ENCODE results near the gene FADS1. TPM values are rescaled to one million over a fixed set of nuclear protein-coding genes. Genes with fewer than 3 reads are reported as not detected.

Gene FADS1
- 179 to 276 TPM (median 220 TPM) in 5 replicates for total RNA-seq (2022; extraction: Qiagen RNA extraction)

GRCh38 chr11:61816736-61817455 is at the start of gene FADS1:
Gene FADS1, minus strand, starts transcription at chr11:61817003. Its CDS starts 74 bp downstream, at chr11:61816929.

GRCh38 chr11:61827571-61828378 is 11.0 kb upstream of the FADS1 start, which contains the start of gene FADS2:
Gene FADS2, plus strand, starts transcription at chr11:61828300. Its CDS starts 91 bp downstream, at chr11:61828391.

GRCh38 chr11:61792310-61793082 is 24.3 kb downstream of the FADS1 start, which contains the start of the genes FEN1 and TMEM258:
Gene FEN1, plus strand, starts transcription at chr11:61792911. Its CDS starts 2,451 bp downstream, at chr11:61795362.
Gene TMEM258, minus strand, starts transcription at chr11:61792599. Its CDS starts 41 bp downstream, at chr11:61792558.

GRCh38 chr11:61752117-61752924 is 64.5 kb downstream of the FADS1 start, which contains the start of gene MYRF:
Gene MYRF, plus strand, starts transcription at chr11:61752636. Its CDS starts 109 bp downstream, at chr11:61752745.

Other genes starting within 250 kb of the FADS1 start
- gene SYT7, start 235.9 kb downstream of the FADS1 start, total RNA-seq (2022; extraction: Qiagen RNA extraction): 1.0 to 1.7 TPM (median 1.5 TPM) in 5 replicates
- gene DAGLA, start 136.6 kb downstream of the FADS1 start, total RNA-seq (2022; extraction: Qiagen RNA extraction): 4.6 to 8.6 TPM (median 7.7 TPM) in 5 replicates
- gene MYRF, start 64.4 kb downstream of the FADS1 start, total RNA-seq (2022; extraction: Qiagen RNA extraction): 12.7 to 21.6 TPM (median 18.9 TPM) in 5 replicates
- 170 to 298 TPM (median 191 TPM) in 5 replicates for gene TMEM258, start 24.4 kb downstream of the FADS1 start, total RNA-seq (2022; extraction: Qiagen RNA extraction)
- gene FEN1, start 24.1 kb downstream of the FADS1 start, total RNA-seq (2022; extraction: Qiagen RNA extraction): 91.0 to 106 TPM (median 96.1 TPM) in 5 replicates
- 329 to 455 TPM (median 388 TPM) in 5 replicates for gene FADS2, start 11.3 kb upstream of the FADS1 start, total RNA-seq (2022; extraction: Qiagen RNA extraction)
- 55.7 to 91.5 TPM (median 78.5 TPM) in 5 replicates for gene FADS3, start 74.5 kb upstream of the FADS1 start, total RNA-seq (2022; extraction: Qiagen RNA extraction)
- 17.7 to 26.3 TPM (median 21.6 TPM) in 5 replicates for gene RAB3IL1, start 100.6 kb upstream of the FADS1 start, total RNA-seq (2022; extraction: Qiagen RNA extraction)
- gene BEST1, start 133.3 kb upstream of the FADS1 start, total RNA-seq (2022; extraction: Qiagen RNA extraction): 1.3 to 5.6 TPM (median 1.6 TPM) in 5 replicates
- 12,177 to 22,454 TPM (median 20,238 TPM) in 5 replicates for gene FTH1, start 150.6 kb upstream of the FADS1 start, total RNA-seq (2022; extraction: Qiagen RNA extraction)